ENCODE measurements around the gene CUL9.

Gene CUL9

GRCh38 chr6:43258180-43258579 is 76.2 kb downstream of the CUL9 start:
- DNase-seq: no peak

- DNase-seq: no peak
These were observed 77.1 kb downstream of the CUL9 start for GRCh38 chr6:43258807-43259686.

GRCh38 chr6:43260791-43261190 is 78.8 kb downstream of the CUL9 start:
- DNase-seq: no peak

GRCh38 chr6:43261198-43261597 is 79.2 kb downstream of the CUL9 start:
- no peak for DNase-seq

- DNase-seq: no peak
These were observed 80.2 kb downstream of the CUL9 start for GRCh38 chr6:43262000-43262779.

- DNase-seq: no peak
These were observed 80.9 kb downstream of the CUL9 start for GRCh38 chr6:43262780-43263313.

- DNase-seq: peak; percentile 31
These were observed 81.5 kb downstream of the CUL9 start for GRCh38 chr6:43263314-43264178.

GRCh38 chr6:43264599-43265145 is 82.7 kb downstream of the CUL9 start:
- DNase-seq: no peak

- no peak for DNase-seq
These were observed 83.6 kb downstream of the CUL9 start for GRCh38 chr6:43265564-43265963.

- DNase-seq: no peak
These were observed 85.8 kb downstream of the CUL9 start for GRCh38 chr6:43267619-43268354.

- no peak for DNase-seq
These were observed 86.3 kb downstream of the CUL9 start for GRCh38 chr6:43268355-43268700.

- no peak for DNase-seq
These were observed 86.8 kb downstream of the CUL9 start for GRCh38 chr6:43268782-43269272.

GRCh38 chr6:43269273-43270007 is 87.4 kb downstream of the CUL9 start:
- no peak for DNase-seq

GRCh38 chr6:43271103-43271815 is 89.3 kb downstream of the CUL9 start:
- DNase-seq: no peak

- DNase-seq: no peak
These were observed 89.9 kb downstream of the CUL9 start for GRCh38 chr6:43271944-43272343.

- DNase-seq: no peak
These were observed 91.7 kb downstream of the CUL9 start for GRCh38 chr6:43273707-43274106.
